SHP77 treated with DMSO at 0.1 percent for 48 hours (cell line): Measurements from ENCODE around the gene SIRPA.

Experiments
- DNase-seq: peaks from one replicate; lab custom pipeline; 2025; lab: John Stamatoyannopoulos, UW

Gene SIRPA

DNA sequence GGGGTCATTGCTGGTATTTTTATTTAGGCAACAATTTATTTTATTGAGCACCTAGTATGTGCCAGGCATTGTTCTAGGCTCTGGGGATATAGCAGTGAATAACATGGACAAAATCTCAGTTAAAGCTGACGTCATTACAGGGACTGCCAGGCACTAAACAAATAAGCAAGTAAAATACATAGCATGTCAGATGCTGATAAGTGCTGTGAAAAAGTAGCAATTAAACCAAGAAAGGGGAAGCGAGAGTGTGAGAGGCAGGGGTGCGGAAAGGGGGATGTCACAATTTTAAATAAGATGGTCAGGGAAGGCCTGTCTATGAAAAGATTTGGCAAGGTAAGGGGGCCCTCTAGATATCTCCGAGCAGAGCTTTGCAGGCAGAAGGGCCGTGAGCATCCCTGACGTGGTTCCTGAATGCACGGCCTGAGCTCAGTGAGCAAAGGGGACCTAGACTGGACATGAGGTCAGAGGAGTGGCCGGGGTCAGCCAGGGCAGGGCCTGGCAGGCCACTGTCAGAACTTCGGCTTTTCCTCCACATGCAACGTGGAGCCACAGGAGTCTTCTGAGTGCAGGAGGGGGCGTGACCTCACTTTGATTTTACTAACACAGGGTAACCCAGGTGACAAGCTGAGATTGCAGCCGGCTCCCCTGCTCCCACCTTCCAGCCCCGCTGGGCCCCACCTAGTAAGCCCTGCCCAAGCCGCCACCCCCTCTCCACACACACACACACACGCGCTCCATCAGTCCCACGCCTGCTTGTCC lies 24.2 kb upstream of the SIRPA start:
- DNase-seq = no peak

DNA sequence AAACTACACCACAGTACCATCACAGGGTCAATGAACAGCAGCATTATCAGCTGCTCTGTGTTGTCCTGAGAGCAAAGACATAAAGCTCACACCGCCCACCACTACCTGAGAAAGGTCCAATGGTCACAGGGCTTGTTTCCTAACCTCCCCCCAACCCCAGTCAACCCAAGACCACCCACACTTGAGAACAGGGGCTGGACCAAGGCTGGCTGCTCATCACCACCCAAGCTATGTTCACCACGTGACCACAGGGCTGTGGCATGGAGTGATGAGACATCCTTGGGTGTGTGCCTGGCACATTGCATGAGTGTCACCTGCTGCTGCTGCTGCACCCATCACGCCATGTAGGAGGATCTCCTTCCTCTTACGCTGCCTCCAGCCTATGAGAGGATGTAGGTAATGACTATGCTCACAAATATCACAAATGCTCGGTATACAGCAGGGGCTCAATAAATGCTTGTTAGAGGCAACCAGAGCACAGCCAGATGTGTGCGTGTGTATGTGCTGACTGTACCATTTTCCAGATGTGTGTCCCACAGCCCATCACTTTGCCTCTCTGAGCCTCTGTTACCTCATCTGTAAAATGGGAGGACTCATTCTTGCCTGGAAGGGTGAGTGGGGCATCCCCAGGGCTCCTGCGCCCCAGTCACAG lies 23.3 kb upstream of the SIRPA start:
- DNase-seq = no peak

DNA sequence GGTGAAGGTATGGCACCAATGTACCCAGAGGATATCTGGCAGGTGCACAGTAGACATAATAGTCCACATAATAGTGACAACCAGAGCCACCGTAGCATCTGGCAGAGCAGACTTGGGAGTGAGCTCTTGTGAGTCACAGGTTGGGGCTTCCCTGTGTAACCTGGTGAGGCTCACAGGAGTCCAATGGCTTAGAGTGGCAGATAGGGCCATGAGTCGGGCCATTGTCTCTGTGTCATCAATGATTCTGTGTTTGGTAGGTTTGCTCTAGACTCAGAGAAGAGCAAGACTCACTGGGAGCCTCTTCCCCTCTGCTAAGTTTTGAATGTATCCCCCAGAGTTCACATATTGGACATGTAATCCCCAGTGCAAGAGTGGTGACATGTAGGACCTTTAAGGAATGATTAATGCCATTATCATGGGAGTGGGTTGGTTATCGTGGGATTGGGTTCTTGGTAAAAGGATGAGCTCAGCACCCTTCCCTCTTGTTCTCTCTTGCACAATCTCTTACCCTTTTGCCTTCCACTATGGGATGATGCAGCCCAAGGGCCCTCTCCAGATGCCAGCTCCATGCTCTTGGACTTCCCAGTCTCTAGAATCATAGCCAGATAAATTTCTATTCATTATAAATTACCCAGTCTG lies 22.6 kb upstream of the SIRPA start:
- no peak for DNase-seq

DNA sequence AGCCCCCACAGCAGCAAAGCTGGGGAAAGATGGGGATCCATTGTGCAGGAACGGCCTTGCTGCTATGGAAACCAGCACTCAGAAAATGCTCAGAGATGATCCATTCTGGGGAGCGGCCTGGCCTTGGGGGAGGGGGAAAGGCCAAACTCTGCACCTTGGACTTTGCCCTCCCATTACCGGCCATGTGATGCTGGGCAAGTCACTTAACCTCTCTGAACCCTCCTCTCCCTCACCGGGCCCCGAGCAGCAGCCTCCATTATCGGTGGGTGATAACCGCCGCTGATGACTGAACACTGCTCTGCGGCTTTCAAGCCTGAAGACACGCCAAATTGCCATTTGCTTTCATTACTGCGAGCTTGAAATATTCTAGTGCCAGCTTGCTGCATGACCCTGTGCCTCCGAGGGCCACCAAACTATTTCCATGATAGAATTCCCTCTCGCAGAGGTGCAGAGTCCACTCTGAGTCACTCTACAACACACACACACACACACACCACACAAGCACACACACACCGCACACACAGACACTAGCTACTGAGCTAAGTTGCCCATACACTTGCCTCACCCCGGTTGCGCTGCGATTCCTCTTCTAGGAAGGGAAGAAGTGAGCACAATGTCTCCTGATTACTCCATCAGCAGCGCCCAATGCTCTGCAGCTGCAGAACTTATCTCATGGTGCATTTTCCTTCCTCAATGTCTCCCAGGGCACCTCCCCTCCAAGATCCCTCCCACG lies 20.6 kb upstream of the SIRPA start:
- no peak for DNase-seq

DNA sequence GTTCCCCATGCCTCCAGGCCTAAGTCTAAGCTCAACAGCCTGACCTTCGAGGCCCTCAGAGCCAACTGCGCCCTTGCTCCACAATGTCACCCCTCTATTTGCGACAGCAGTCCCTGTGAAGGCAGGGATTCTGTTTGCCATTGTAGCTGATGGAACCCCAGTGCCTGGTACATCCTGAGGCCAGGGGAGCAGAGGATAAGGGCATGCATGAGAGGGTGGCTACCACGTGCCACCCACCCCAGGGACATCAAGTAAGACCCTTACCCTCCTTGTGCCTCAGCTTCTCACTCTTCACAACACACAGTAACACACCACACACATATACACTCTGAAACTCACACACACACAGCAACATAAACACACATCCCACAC lies 20.0 kb upstream of the SIRPA start:
- no peak for DNase-seq

DNA sequence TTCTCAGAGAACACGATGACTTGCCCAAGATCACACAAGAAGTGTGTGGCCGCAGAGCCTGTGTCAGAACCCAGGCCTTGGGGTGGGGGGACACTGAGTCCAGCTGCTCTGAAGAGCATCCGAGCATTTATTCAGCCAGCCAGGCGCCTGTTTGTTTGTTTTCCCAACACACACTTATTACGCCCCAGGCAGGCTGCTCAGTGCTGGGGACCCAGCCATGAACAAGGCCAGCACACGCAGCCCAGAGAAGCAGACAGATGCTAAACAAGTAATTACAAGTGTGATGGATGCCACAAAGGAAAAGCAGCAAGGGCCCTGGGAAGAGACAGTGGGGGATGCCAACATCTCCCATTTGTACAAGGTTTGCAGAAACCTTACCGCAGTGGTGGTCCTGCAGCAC lies 19.4 kb upstream of the SIRPA start:
- no peak for DNase-seq

DNA sequence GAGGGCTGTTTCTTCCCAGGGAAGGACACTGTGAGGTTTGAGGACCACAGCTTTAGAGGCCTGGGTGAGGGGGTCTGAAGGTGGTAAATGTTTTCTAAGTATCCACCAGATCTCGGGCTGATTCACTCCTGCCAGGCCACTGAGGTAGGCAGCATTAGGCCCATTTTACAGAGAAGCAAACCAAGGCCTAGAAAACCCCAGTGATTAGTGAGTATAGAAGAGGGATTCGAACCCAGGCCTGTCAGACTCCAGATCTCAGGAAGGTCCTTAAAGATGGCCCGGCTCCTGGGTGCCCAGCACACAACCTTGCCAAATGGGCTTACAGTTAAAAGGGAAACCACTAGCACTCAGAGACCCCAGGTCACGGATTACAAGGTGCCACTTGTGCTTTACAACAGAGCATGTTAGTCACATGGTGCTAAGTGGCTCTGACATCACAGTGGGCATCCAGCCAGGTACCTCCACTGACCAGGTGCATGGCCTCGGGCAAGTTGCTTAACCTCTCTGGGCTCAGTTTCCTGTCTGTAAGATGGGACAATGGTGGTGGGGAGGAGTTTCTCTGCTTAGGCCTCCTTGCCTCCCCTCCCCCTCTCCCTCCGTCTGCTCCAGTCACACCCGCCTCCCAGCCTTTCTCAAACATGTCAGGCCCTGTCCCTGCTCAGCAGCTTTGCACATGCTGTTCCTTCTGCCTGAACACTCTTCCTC lies 18.8 kb upstream of the SIRPA start:
- no peak for DNase-seq

DNA sequence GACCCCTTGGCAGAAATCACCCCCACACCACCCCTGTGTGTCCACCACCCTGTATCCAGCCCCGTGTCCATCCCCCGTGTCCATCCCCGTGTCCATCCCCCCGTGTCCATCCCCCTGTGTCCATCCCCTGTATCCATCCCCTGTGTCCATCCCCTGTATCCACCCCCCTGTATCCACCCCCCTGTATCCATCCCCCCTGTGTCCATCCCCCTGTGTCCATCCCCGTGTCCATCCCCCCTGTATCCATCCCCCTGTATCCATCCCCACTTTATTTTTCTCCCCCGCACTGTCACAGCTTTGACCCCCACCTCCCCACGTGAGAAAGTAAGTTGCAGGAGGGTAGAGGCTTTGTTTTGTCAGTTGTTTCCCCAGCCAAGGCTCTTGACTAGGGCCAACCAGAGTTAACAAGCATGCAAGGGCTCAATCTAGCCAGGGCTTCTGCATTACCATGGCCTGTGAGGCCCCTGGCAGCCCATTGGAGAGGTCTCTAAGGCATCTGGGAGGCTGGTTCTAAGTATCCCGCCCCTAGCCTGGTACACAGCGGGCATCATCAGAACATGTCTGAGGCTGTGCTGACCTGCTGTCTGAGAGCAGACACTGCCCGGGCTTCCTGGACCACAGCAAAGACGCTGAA lies 18.1 kb upstream of the SIRPA start:
- DNase-seq = no peak

DNA sequence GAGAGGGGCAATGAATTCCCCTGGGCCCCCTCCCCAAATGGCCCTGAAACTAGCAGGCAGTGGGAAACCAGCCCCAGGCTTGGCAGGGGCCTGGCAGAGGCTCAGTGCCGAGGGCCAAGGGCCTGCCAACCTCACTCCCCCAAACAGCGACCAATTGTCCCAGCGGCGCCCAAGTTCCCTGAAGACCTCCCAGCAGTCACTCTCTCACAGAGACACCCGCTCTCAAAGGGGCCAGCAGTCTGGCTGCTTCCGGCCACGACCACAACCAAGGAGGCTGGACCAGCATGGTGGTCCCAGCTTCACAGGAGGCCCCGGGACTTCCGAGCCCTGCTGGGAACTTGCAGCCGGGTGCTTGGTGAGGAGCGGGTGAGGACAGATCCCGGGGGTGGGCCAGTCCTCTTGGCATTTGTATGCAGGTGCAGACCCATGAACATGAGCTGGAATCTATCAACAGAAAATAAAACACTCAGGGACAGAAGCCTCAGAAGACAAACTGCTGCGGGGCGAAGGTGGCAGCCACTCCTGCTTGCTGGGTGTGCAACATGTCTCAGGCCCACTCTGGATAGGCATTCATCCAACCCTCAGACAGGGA lies 17.5 kb upstream of the SIRPA start:
- no peak for DNase-seq

DNA sequence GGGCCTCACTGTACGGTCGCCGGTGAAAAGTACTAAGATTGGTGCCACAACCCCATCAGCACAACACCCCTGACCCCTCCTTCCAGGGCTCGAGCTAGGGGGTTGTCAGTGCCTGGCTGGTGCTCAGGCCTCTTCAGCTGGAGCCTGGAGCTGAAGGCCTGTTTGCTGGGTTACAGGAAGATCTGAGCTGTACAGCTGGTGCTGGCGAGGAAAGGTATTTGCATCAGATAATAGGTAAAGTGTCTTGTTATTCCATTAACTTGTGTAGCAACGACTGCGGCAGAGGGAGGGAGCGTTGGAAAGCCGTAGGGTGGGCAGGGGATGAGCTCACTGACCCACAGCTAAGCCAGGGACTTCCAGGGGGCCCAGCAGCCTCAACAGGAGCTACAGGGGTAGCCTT lies 15.8 kb upstream of the SIRPA start:
- DNase-seq = no peak

DNA sequence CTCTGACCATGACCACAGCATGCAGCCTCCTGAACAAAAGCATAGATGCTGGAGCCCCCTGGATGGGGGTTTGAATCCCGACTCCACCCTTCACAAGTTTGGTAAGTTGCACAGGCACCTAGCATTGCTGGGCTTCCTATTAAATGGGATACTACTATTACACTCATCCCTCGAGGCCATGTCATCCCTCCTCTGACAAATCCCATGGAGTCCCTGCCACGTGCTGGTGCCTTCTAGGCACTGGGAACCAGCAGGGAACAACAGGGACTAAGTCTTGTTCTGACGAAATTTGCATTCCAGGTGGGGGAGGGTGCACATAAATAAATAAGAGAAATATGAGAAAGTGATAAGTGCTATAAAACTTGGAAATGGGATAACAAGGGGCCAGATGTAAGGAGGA lies 15.3 kb upstream of the SIRPA start:
- no peak for DNase-seq

DNA sequence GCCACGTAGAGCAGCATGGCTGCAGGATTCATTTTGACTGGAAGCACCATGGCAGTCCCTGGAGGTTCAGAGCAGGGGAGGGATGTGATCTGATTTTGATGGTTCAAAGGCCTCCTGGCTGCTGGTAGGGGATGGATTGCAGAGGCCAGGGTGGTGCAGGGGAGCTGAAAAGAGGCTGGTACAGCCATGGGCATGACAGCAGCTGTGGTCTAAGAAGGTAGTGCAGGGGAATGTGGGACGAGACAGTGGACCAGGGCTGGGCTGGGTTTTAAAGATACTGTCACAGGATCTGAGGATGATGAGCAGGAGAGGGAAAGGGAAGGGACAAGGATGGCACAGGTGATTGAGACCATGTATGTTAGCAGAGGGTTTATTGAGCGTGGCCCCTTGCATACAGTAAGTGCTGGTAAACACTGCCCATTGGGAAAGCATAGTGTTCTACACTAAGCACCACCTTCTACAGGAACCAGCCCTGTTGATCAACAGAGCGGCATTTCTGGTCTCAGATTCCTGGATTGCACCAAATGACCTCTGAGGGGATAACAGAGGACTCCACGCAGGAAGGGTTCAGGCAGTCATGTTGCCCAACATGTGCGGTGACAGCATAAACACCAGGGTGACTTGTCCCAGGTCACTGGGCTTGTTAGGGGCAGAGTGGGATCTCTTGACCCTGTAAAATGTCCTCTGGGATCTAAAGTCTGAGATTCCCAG lies 14.5 kb upstream of the SIRPA start:
- DNase-seq = no peak

DNA sequence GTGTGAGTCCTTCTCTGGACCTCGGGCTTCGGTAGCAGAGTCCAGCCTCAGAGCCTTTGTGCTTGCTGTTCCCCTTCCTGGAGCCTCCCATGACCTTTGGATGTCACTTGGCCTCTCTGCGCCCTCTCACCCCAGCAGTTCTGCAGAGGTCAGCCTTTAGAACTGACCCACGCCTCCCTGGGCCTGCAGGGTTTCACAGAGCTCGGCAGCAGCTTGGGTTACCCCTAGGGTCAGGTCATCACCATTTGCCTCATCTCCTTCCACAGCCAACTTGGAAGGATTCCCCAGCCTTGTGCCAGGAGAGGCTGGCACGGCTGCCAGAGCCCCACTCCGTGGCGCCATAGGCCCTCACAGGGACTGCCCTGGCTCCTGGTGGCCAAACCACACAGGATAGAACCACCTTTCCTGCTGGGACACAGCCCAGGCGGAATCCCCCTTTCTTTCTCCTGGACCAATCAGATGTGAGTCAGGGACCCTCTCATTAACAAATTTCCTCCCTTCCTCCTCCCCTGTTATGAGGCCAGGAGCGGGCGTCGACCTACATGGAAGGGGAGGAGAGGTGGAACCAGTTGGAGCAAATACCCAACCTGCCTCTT lies 13.9 kb upstream of the SIRPA start:
- DNase-seq = no peak

DNA sequence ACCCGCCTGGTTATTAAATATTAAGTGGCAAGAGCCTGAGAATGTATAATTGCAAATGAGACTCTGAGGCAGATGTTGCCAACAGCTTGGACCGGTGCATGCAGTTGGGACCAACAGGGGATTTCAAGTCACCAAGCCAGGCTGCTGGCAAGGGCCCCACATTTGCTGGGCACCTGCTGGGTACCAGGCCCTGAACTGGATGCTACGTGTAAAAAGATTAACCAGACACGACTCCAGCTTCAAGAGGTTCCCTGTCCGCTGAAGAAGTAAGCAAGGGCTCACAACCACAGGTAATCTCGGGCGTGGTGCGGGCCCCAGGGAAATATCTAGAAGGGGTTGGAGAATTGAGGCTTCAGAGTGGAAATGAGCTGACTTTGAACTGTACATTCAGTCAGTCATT lies 13.2 kb upstream of the SIRPA start:
- DNase-seq = no peak

DNA sequence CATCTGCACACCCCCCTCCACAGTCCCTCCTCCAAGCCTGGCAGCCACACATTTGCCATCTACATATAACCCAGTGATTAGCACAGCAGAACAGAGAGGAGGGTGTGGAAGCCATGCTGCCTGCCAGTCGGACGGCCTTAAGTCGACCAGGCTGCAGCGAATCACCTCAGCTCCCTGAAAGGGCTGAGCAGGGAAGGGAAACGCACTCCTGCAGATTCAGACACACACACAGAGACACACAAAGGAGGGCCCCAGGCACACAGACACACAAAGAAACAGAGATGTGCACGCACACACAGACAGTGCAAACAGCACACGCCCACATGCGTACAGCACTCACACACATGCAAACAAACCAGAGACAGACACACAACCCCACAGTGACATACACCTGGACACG lies 11.2 kb upstream of the SIRPA start:
- DNase-seq = no peak

DNA sequence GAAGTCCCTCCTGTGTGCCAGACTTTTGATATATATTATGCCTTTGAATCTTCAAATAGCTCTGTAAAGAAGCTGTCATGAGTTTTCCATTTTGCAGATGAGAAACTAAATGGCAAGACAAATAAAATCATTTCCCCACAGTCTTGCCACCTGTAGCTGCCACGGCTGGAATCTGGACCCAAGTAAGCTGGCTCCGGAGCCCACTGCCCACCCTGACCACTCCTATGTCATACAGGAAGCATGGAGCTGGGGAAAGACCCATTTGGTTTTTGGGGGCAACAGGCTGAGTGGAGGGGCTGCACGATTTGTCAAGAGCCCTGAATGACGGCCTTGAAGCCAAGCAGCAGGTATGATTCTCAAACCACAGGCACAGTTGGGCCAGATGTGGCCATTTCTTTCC lies 10.0 kb upstream of the SIRPA start:
- DNase-seq = no peak

DNA sequence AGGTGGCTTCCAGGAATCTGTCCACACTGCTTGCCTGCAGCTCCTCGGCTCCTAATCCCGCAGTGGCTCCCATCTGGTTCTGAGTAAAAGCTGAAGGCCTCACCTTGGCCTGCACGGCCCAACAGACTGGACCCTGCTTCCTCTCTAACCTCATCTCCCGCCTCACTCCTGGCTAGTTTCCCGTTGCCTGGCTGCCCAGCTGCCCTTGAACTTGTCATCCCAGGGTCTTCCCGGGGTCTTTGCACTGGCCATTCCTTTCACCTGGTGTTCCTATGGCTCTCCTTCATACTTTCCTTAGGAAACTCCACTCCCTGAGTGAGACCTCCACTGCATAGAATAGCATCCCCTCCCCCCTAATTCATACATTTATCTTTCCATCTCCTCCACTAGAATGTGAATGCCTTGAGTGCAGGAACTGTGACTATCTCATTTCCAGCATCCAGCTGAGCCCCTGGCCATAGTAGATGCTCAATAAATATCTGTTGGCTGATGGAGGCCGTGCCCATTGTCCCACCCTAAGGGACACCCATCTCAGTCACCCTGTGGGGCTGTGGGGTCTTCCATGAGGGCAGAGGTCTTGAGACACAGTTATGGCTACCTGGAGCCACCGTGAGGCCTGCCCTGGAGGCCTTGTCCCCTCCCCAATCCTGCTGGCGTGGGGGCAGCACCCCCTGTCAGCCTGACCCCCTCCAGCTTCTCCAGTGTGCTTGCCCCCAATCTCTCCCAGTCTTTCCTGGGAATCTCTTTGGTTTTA lies 9.1 kb upstream of the SIRPA start:
- DNase-seq = no peak

DNA sequence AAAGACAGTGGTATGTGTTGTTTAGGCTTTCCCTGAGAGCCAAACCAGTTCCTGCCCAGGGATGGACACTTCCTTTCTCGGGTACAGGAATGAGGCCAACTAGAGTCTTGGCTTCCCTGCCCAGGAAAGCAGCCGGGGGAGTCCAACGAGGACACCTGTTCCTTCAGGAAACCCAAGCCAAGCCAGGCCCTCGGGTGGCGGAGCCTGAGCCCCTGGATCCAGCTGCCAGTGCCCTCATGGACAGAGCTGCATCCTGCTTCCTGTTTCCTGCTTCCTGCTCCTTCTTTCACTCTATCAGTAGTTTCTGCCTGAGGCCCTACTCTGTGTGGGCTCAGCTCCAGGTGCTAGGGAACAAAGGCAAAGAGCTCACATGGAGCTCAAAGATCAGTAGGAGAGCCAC lies 7.9 kb upstream of the SIRPA start:
- DNase-seq = no peak

DNA sequence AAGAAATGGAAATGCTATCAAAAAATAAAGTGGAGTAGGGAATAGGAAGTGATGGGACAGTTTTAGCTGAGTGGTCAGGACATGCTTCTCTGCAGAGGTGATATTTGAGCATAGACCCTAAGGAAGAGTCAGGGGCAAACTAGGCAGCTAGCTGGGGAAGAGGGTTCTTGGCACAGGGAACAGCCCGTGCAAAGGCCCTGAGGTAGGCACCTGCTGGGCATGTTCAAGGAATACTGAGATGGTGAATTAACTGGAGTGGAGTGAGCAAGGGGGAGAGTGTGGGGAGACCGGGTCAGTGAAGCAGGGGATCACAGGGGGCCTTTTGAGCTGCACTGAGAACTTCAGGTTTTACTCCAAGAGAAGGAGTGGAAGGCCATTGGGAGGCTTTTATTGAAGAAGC lies 7.5 kb upstream of the SIRPA start:
- no peak for DNase-seq
